ENCODE data around the gene VPS13C.
"Not testable (repeated sequence)": the region's sequence is repeated elsewhere in the genome, so short reads cannot be mapped to it uniquely, and the experiment has no call there.

- TF ChIP-seq, protein P1, sequence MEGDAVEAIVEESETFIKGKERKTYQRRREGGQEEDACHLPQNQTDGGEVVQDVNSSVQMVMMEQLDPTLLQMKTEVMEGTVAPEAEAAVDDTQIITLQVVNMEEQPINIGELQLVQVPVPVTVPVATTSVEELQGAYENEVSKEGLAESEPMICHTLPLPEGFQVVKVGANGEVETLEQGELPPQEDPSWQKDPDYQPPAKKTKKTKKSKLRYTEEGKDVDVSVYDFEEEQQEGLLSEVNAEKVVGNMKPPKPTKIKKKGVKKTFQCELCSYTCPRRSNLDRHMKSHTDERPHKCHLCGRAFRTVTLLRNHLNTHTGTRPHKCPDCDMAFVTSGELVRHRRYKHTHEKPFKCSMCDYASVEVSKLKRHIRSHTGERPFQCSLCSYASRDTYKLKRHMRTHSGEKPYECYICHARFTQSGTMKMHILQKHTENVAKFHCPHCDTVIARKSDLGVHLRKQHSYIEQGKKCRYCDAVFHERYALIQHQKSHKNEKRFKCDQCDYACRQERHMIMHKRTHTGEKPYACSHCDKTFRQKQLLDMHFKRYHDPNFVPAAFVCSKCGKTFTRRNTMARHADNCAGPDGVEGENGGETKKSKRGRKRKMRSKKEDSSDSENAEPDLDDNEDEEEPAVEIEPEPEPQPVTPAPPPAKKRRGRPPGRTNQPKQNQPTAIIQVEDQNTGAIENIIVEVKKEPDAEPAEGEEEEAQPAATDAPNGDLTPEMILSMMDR (IDR thresholded peaks at IDR 0.05), result not testable (repeated sequence)
- TF ChIP-seq POLR2A (IDR thresholded peaks at IDR 0.05), result not testable (repeated sequence)
Observed at GRCh38 chr15:62005354-62005753, 54.9 kb downstream of the VPS13C start.
